WTC11 (cell line): ENCODE measurements around the gene STK39. TPM values are rescaled to one million over a fixed set of nuclear protein-coding genes. Genes with fewer than 3 reads are reported as not detected.

ENCODE experiments used
- ATAC-seq: fragments of 200-7000 bp; cut with Tn5 transposase; 2 replicates; pipeline ENCODE4 v1.10.0; 2021; ENCODE audit warnings: mild to moderate bottlenecking, moderate library complexity
- CTCF ChIA-PET: fragments of 300-600 bp; sonication (Branson Sonifier 250); formaldehyde crosslinking; loops from one replicate; lab custom pipeline; 2021; ENCODE audit warnings: antibody characterized with exemption; lab: Charles Lee
- POLR2A ChIA-PET: fragments of 350-600 bp; sonication (Branson Sonifier 250); formaldehyde crosslinking; loops from one replicate; lab custom pipeline; 2021; ENCODE audit warnings: antibody characterized with exemption; lab: Charles Lee
- DNase-seq: peaks from one replicate; pipeline ENCODE4 v3.0.0; 2021; ENCODE audit warnings: low spot score
- H3K27ac Mint-ChIP-seq: 2 replicates; pipeline ENCODE4 v1.8.0; 2021; ENCODE audit warnings: mixed read lengths
- H3K27me3 Mint-ChIP-seq: 2 replicates; pipeline ENCODE4 v1.8.0; 2021; ENCODE audit warnings: low read depth, mild to moderate bottlenecking, moderate library complexity, mixed read lengths
- H3K36me3 Mint-ChIP-seq: 2 replicates; pipeline ENCODE4 v1.8.0; 2021; ENCODE audit warnings: mixed read lengths
- H3K4me1 Mint-ChIP-seq: 2 replicates; pipeline ENCODE4 v1.8.0; 2022; ENCODE audit warnings: mixed read lengths
- H3K4me3 Mint-ChIP-seq: 2 replicates; pipeline ENCODE4 v1.8.0; 2021; ENCODE audit warnings: mild to moderate bottlenecking, moderate library complexity, mixed read lengths
- H3K9me3 Mint-ChIP-seq: 2 replicates; pipeline ENCODE4 v1.8.0; 2021; ENCODE audit warnings: mixed read lengths
- AFF4 ChIP-seq: sonication (generic); formaldehyde crosslinking; IDR thresholded peaks from 2 replicates; pipeline ENCODE4 v1.8.1; 2023; ENCODE audit warnings: mild to moderate bottlenecking, missing genetic modification reagents, borderline replicate concordance
- AR ChIP-seq: fragments of 250-450 bp; sonication (Bioruptor Pico); IDR thresholded peaks from 2 replicates; pipeline ENCODE4 v1.9.0; 2021; ENCODE audit warnings: mild to moderate bottlenecking
- ATF1 ChIP-seq: sonication (generic); formaldehyde crosslinking; IDR thresholded peaks from 2 replicates; pipeline ENCODE4 v1.8.1; 2023; ENCODE audit warnings: mild to moderate bottlenecking, moderate library complexity, missing genetic modification reagents
- E2F1 ChIP-seq: sonication (generic); formaldehyde crosslinking; IDR thresholded peaks from 2 replicates; pipeline ENCODE4 v1.8.0; 2022; ENCODE audit warnings: mild to moderate bottlenecking, missing genetic modification reagents
- E2F5 ChIP-seq: sonication (generic); formaldehyde crosslinking; IDR thresholded peaks from 2 replicates; pipeline ENCODE4 v1.8.1; 2022; ENCODE audit warnings: mild to moderate bottlenecking, moderate library complexity, missing genetic modification reagents
- FOXP1 ChIP-seq: sonication (generic); formaldehyde crosslinking; IDR thresholded peaks from 2 replicates; pipeline ENCODE4 v1.8.0; 2022; ENCODE audit warnings: missing genetic modification reagents, mild to moderate bottlenecking, moderate library complexity, borderline replicate concordance
- IRF1 ChIP-seq: sonication (generic); formaldehyde crosslinking; IDR thresholded peaks from 2 replicates; pipeline ENCODE4 v1.8.0; 2023; ENCODE audit warnings: missing genetic modification reagents
- MAX ChIP-seq: sonication (generic); formaldehyde crosslinking; IDR thresholded peaks from 2 replicates; pipeline ENCODE4 v1.8.0; 2022; ENCODE audit warnings: mild to moderate bottlenecking, missing genetic modification reagents
- MLX ChIP-seq: sonication (generic); formaldehyde crosslinking; IDR thresholded peaks from 2 replicates; pipeline ENCODE4 v1.8.1; 2023; ENCODE audit warnings: mild to moderate bottlenecking, missing genetic modification reagents, moderate library complexity
- OVOL2 ChIP-seq: fragments of 250-450 bp; sonication (Bioruptor Pico); IDR thresholded peaks from 2 replicates; pipeline ENCODE4 v1.9.0; 2021; ENCODE audit warnings: mild to moderate bottlenecking, borderline replicate concordance
- PRDM15 ChIP-seq: sonication (generic); formaldehyde crosslinking; IDR thresholded peaks from 2 replicates; pipeline ENCODE4 v1.8.0; 2022; ENCODE audit warnings: missing genetic modification reagents
- PRRX2 ChIP-seq: fragments of 250-450 bp; sonication (Bioruptor Pico); IDR thresholded peaks from 2 replicates; pipeline ENCODE4 v1.8.0; 2021; ENCODE audit warnings: mild to moderate bottlenecking
- SMAD3 ChIP-seq: sonication (generic); formaldehyde crosslinking; IDR thresholded peaks from 2 replicates; pipeline ENCODE4 v1.8.0; 2022; ENCODE audit warnings: missing genetic modification reagents, mild to moderate bottlenecking, borderline replicate concordance
- ZNF121 ChIP-seq: sonication (generic); formaldehyde crosslinking; IDR thresholded peaks from 2 replicates; pipeline ENCODE4 v1.8.0; 2023; ENCODE audit warnings: missing genetic modification reagents
- ZNF263 ChIP-seq: sonication (generic); formaldehyde crosslinking; IDR thresholded peaks from 2 replicates; pipeline ENCODE4 v1.8.1; 2022; ENCODE audit warnings: low read depth, mild to moderate bottlenecking, moderate library complexity, missing genetic modification reagents
- ZNF317 ChIP-seq: sonication (generic); formaldehyde crosslinking; IDR thresholded peaks from 2 replicates; pipeline ENCODE4 v1.8.1; 2023; ENCODE audit warnings: low read depth, mild to moderate bottlenecking, moderate library complexity, missing genetic modification reagents, borderline replicate concordance
- ZNF671 ChIP-seq: fragments of 250-450 bp; sonication (Bioruptor Pico); IDR thresholded peaks from 2 replicates; pipeline ENCODE4 v1.8.0; 2021; ENCODE audit warnings: mild to moderate bottlenecking
- total RNA-seq: library from RNA; stranded (reverse); gene quantifications from 3 replicates; pipeline ENCODE4 v1.2.3, GENCODE V29; 2021

Gene STK39
- total RNA-seq, 1 experiment from 2014 or later, result 20.5 TPM

- TF ChIP-seq ZNF121 (CRISPR knock-in tag) (no peak), FOXP1 (CRISPR knock-in tag) (no peak), ZNF671 (CRISPR knock-in tag) (no peak), ATF1 (CRISPR knock-in tag) (no peak)
These were observed 1.3 kb downstream of the STK39 start (continued) for GRCh38 chr2:168246072-168246482.

GRCh38 chr2:168245074-168245825 is 2.1 kb downstream of the STK39 start:
- DNase-seq, result no peak
- H3K4me1 Mint-ChIP-seq, result peaks cover 44% of the 10 kb centered on the region
- no peak overlapping the region for H3K27ac Mint-ChIP-seq
- ChIA-PET CTCF (no interaction called here), POLR2A (no interaction called here)
- no peaks in the 10 kb centered on the region for H3K36me3 Mint-ChIP-seq
- peak overlapping the region; percentile 42 for H3K4me3 Mint-ChIP-seq
- ATAC-seq, result no peak
- TF ChIP-seq MAX (CRISPR knock-in tag), result no peak
- 0 out of 2 replicates have a peak, but pooled peaks have one; percentile 47 for TF ChIP-seq ZNF317
- no peaks in the 10 kb centered on the region for H3K9me3 Mint-ChIP-seq
- H3K27me3 Mint-ChIP-seq, result no peaks in the 10 kb centered on the region; the same call in 1 of the 2 replicates

- Mint-ChIP-seq H3K36me3 (no peaks in the 10 kb centered on the region), H3K27ac (no peak overlapping the region), H3K4me1 (peaks cover 44% of the 10 kb centered on the region), H3K9me3 (no peaks in the 10 kb centered on the region), H3K27me3 (no peaks in the 10 kb centered on the region; the same call in 1 of the 2 replicates), H3K4me3 (no peak overlapping the region)
- TF ChIP-seq E2F5 (CRISPR knock-in tag), result no peak
- no peak for TF ChIP-seq E2F1 (CRISPR knock-in tag)
- no peak for TF ChIP-seq AR (CRISPR knock-in tag)
- TF ChIP-seq PRRX2 (CRISPR knock-in tag), result no peak
- no peak for TF ChIP-seq AFF4 (CRISPR knock-in tag)
- TF ChIP-seq SMAD3 (CRISPR knock-in tag), result no peak
- no peak for TF ChIP-seq IRF1 (CRISPR knock-in tag)
- TF ChIP-seq ZNF263 (CRISPR knock-in tag), result no peak
- TF ChIP-seq OVOL2 (CRISPR knock-in tag), result no peak
- no peak for TF ChIP-seq MLX (CRISPR knock-in tag)
- no peak for TF ChIP-seq PRDM15 (CRISPR knock-in tag)
- DNase-seq (no peak), ATAC-seq (no peak)
- ChIA-PET POLR2A (no interaction called here), CTCF (no interaction called here)
These were observed 3.1 kb downstream of the STK39 start for GRCh38 chr2:168244318-168244717.
